Measurements from ENCODE around the gene AHI1. TPM values are rescaled to one million over a fixed set of nuclear protein-coding genes. Genes with fewer than 3 reads are reported as not detected.

The AHI1 gene
- total and polyA plus RNA-seq, 8 donors, result 10.6 to 24.8 (median 16.5) TPM

- 69 to 93% methylated on average over 2 of the region's 2 CpGs for WGBS, 2 donors
- no peak for TF ChIP-seq CTCF (IDR thresholded peaks at IDR 0.05)
- FAIRE-seq (no peak), ATAC-seq (no peak), DNase-seq (no peak)
- H3K4me1 ChIP-seq, result no peaks in the 10 kb centered on the region
- no peaks in the 10 kb centered on the region for H3K36me3 ChIP-seq
- no peaks in the 10 kb centered on the region for H3K9me3 ChIP-seq
- H3K4me3 ChIP-seq, result no peak overlapping the region
- no peak overlapping the region for H3K27ac ChIP-seq
- H3K27me3 ChIP-seq, result no peaks in the 10 kb centered on the region
- intact Hi-C loops (cut with DNase I), result no loop called here
These were observed 104.3 kb downstream of the AHI1 start for GRCh38 chr6:135393289-135393688.

- Histone ChIP-seq H3K27ac (no peak overlapping the region), H3K4me1 (no peaks in the 10 kb centered on the region), H3K27me3 (no peaks in the 10 kb centered on the region), H3K36me3 (no peaks in the 10 kb centered on the region), H3K9me3 (no peaks in the 10 kb centered on the region), H3K4me3 (no peak overlapping the region)
- ATAC-seq, result no peak
- WGBS, 2 donors, result 94 to 97% methylated on average over 4 of the region's 4 CpGs
- intact Hi-C loops (cut with DNase I), result no loop called here
- DNase-seq, result no peak
- no peak for FAIRE-seq
- TF ChIP-seq CTCF (IDR thresholded peaks at IDR 0.05), result no peak
These were observed 107.1 kb downstream of the AHI1 start for GRCh38 chr6:135390458-135390857.

GRCh38 chr6:135385299-135385698, 112.2 kb downstream of the AHI1 start:
- Histone ChIP-seq H3K27me3 (no peaks in the 10 kb centered on the region), H3K4me1 (no peaks in the 10 kb centered on the region), H3K36me3 (no peaks in the 10 kb centered on the region), H3K27ac (no peak overlapping the region), H3K9me3 (no peaks in the 10 kb centered on the region), H3K4me3 (no peak overlapping the region)
- DNase-seq (no peak), ATAC-seq (no peak), FAIRE-seq (no peak)
- 71 to 78% methylated on average over 2 of the region's 2 CpGs for whole genome bisulfite sequencing, 2 donors
- intact Hi-C loops (cut with DNase I), result no loop called here
- TF ChIP-seq CTCF (IDR thresholded peaks at IDR 0.05), result no peak

- no peaks in the 10 kb centered on the region for H3K9me3 ChIP-seq
- no peaks in the 10 kb centered on the region for H3K36me3 ChIP-seq
- DNase-seq (no peak), ATAC-seq (no peak), FAIRE-seq (no peak)
- no peak overlapping the region for H3K27ac ChIP-seq
- intact Hi-C loops (cut with DNase I), result no loop called here
- no peak overlapping the region for H3K4me3 ChIP-seq
- no peaks in the 10 kb centered on the region for H3K27me3 ChIP-seq
- no peaks in the 10 kb centered on the region for H3K4me1 ChIP-seq
- WGBS, 2 donors, result 88 to 92% methylated on average over 3 of the region's 3 CpGs
- TF ChIP-seq CTCF (IDR thresholded peaks at IDR 0.05), result no peak
These were observed 113.8 kb downstream of the AHI1 start for GRCh38 chr6:135383766-135384165.

GRCh38 chr6:135383301-135383700, 114.2 kb downstream of the AHI1 start:
- intact Hi-C loops (cut with DNase I), result no loop called here
- no peaks in the 10 kb centered on the region for H3K4me1 ChIP-seq
- no peak for FAIRE-seq

More at GRCh38 chr6:135383301-135383700, 114.2 kb downstream of the AHI1 start:
- no peak overlapping the region for H3K4me3 ChIP-seq
- ATAC-seq (no peak), DNase-seq (no peak)
- no peaks in the 10 kb centered on the region for H3K36me3 ChIP-seq
- no peaks in the 10 kb centered on the region for H3K9me3 ChIP-seq
- 92 to 97% methylated on average over 2 of the region's 2 CpGs for WGBS, 2 donors
- TF ChIP-seq CTCF (IDR thresholded peaks at IDR 0.05), result no peak
- H3K27me3 ChIP-seq, result no peaks in the 10 kb centered on the region
- H3K27ac ChIP-seq, result no peak overlapping the region
